ENCODE data around the gene SEC62.

Gene SEC62

GRCh38 chr3:169966951-169967915 lies 626 bp downstream of the SEC62 start:
- no peak for DNase-seq (ENCODE audit: low spot score)

GRCh38 chr3:169968224-169968885 lies 1.7 kb downstream of the SEC62 start:
- no peak for DNase-seq (ENCODE audit: low spot score)

- DNase-seq (ENCODE audit: low spot score): no peak
These were observed 2.8 kb downstream of the SEC62 start for GRCh38 chr3:169969174-169970095.

GRCh38 chr3:169970847-169971246 lies 4.2 kb downstream of the SEC62 start:
- no peak for DNase-seq (ENCODE audit: low spot score)

- DNase-seq (ENCODE audit: low spot score): no peak
These were observed 4.9 kb downstream of the SEC62 start for GRCh38 chr3:169971522-169971921.

GRCh38 chr3:169980055-169980454 lies 13.4 kb downstream of the SEC62 start:
- DNase-seq (ENCODE audit: low spot score): no peak

GRCh38 chr3:169984292-169984691 lies 17.7 kb downstream of the SEC62 start:
- no peak for DNase-seq (ENCODE audit: low spot score)

- no peak for DNase-seq (ENCODE audit: low spot score)
These were observed 23.8 kb downstream of the SEC62 start for GRCh38 chr3:169990431-169990830.

GRCh38 chr3:169992156-169992555 lies 25.5 kb downstream of the SEC62 start:
- DNase-seq (ENCODE audit: low spot score): no peak

- no peak for DNase-seq (ENCODE audit: low spot score)
These were observed 26.2 kb downstream of the SEC62 start for GRCh38 chr3:169992781-169993180.

- no peak for DNase-seq (ENCODE audit: low spot score)
These were observed 27.2 kb downstream of the SEC62 start for GRCh38 chr3:169993761-169994160.

GRCh38 chr3:169996063-169996462 lies 29.5 kb downstream of the SEC62 start:
- DNase-seq (ENCODE audit: low spot score): no peak

- DNase-seq (ENCODE audit: low spot score): no peak
These were observed 32.1 kb downstream of the SEC62 start for GRCh38 chr3:169998668-169999131.

GRCh38 chr3:169999433-169999832 lies 32.8 kb downstream of the SEC62 start:
- DNase-seq (ENCODE audit: low spot score): no peak

- DNase-seq (ENCODE audit: low spot score): no peak
These were observed 33.4 kb downstream of the SEC62 start for GRCh38 chr3:170000051-170000450.

- DNase-seq (ENCODE audit: low spot score): no peak
These were observed 35.6 kb downstream of the SEC62 start for GRCh38 chr3:170002231-170002630.

- DNase-seq (ENCODE audit: low spot score): no peak
These were observed 36.3 kb downstream of the SEC62 start for GRCh38 chr3:170002879-170003278.

- no peak for DNase-seq (ENCODE audit: low spot score)
These were observed 37.3 kb downstream of the SEC62 start for GRCh38 chr3:170003881-170004356.

GRCh38 chr3:170007031-170007663 lies 40.5 kb downstream of the SEC62 start:
- no peak for DNase-seq (ENCODE audit: low spot score)

- DNase-seq (ENCODE audit: low spot score): no peak
These were observed 43.9 kb downstream of the SEC62 start for GRCh38 chr3:170010498-170010897.

GRCh38 chr3:170012683-170013400 lies 46.2 kb downstream of the SEC62 start:
- DNase-seq (ENCODE audit: low spot score): no peak

Data from ecto neural progenitor cell (in vitro differentiated cells).